Activated naive CD4-positive, alpha-beta T cell treated with anti-CD3 and anti-CD28 coated beads for 36 hours (primary cell): ENCODE measurements around the gene PLD5. TPM values are rescaled to one million over a fixed set of nuclear protein-coding genes. Genes with fewer than 3 reads are reported as not detected.
"Not testable (repeated sequence)": the region's sequence is repeated elsewhere in the genome, so short reads cannot be mapped to it uniquely, and the experiment has no call there.

Experiments
- CTCF ChIA-PET: fragments of 350-600 bp; sonication (Branson Sonifier 250); formaldehyde crosslinking; loops from one replicate; lab custom pipeline; 2021; ENCODE audit warnings: antibody characterized with exemption; lab: Charles Lee
- DNase-seq: peaks from one replicate; pipeline ENCODE4 v3.0.0-alpha.2; 2020
- H3K27ac Mint-ChIP-seq: one replicate; pipeline ENCODE4 v1.8.0; 2021; ENCODE audit warnings: mild to moderate bottlenecking, mixed read lengths
- H3K27me3 Mint-ChIP-seq: one replicate; pipeline ENCODE4 v1.8.0; 2021; ENCODE audit warnings: low read depth, mixed read lengths
- H3K36me3 Mint-ChIP-seq: one replicate; pipeline ENCODE4 v1.8.0; 2021; ENCODE audit warnings: low read depth, mixed read lengths
- H3K4me1 Mint-ChIP-seq: one replicate; pipeline ENCODE4 v1.8.0; 2021; ENCODE audit warnings: low read depth, mixed read lengths
- H3K4me3 Mint-ChIP-seq: one replicate; pipeline ENCODE4 v1.8.0; 2021; ENCODE audit warnings: mild to moderate bottlenecking, moderate library complexity, mixed read lengths
- H3K9me3 Mint-ChIP-seq: one replicate; pipeline ENCODE4 v1.8.0; 2021; ENCODE audit warnings: mixed read lengths
- intact Hi-C: fragments of 100-400 bp; cut with micrococcal nuclease; formaldehyde crosslinking; loops from one replicate; pipeline ENCODE4 v1.15.1; 2023
- total RNA-seq, 2 experiments: library from RNA; stranded (reverse); gene quantifications; one replicate each; pipeline ENCODE4 v1.2.3, GENCODE V29; 2021

PLD5 gene
- total RNA-seq, 2 experiments from 2014 or later, result not detected

DNA sequence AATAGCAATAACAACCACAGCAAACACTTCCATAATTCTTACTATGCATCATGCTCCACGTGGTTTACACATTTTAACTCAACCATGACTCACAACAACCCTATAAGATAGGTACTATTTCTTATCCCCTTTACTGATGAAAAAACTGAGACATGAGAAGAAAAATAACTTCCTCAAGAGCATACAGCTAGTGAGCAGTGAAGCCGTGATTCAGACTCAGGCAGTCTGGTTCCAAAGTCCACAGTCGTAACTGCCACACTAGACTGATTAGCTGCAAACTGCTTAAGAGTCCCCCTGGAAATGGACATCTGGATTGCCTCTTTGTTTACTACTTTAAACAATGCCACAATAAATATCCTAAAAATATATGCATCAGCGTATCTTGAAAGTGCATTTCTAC is 55.7 kb downstream of the PLD5 start:
- H3K4me1 Mint-ChIP-seq, result no peaks in the 10 kb centered on the region
- CTCF ChIA-PET, result interaction anchor here (0.8 to 0.9 kb wide), 2 partner anchors 13 to 16 kb away, joined by 3 to 5 read pairs; no protein-coding TSS in a partner anchor
- H3K36me3 Mint-ChIP-seq, result no peaks in the 10 kb centered on the region
- peaks cover 7% of the 10 kb centered on the region for H3K27me3 Mint-ChIP-seq
- H3K4me3 Mint-ChIP-seq, result no peak overlapping the region
- no peak overlapping the region for H3K27ac Mint-ChIP-seq
- intact Hi-C loops, result loop anchor here (10.0 kb wide), 1 partner anchor 1806 kb away; no protein-coding TSS in a partner anchor
- no peaks in the 10 kb centered on the region for H3K9me3 Mint-ChIP-seq
- DNase-seq, result no peak

DNA sequence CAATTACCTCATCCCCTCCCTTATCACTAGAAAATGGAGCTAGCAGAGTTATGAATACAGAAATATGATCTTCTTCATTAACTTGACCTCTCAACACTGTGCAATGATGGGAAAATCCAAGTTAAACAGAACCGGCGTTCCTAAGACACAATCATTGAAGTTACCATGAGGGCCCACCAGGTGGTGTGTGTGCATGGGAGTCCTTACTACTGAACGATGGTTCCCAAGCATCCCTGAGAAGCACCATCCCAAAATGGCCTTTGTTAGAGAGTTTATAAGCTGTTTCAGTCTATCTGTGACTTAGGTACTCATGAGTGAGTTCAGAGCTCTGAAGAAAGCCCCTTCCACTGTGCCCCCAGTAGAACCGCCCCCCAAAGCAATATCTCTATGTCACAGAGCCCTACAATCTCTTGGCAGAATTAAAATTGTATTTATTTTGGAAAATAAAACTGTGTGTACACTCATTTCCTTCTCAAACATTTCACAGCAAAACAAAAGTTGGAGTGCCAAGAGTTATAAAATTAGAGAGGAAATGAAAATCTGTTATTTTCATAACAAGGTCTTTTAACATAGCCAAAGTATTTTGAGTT is 56.8 kb downstream of the PLD5 start:
- no peaks in the 10 kb centered on the region for H3K36me3 Mint-ChIP-seq
- H3K4me3 Mint-ChIP-seq, result no peak overlapping the region
- peak; percentile 42 for DNase-seq
- no peaks in the 10 kb centered on the region for H3K4me1 Mint-ChIP-seq
- intact Hi-C loops, result loop anchor here (1.0 to 10.0 kb wide), 2 partner anchors 858 to 1807 kb away; no protein-coding TSS in a partner anchor
- H3K27ac Mint-ChIP-seq, result no peak overlapping the region
- peaks cover 7% of the 10 kb centered on the region for H3K27me3 Mint-ChIP-seq
- CTCF ChIA-PET, result no interaction called here
- H3K9me3 Mint-ChIP-seq, result no peaks in the 10 kb centered on the region

DNA sequence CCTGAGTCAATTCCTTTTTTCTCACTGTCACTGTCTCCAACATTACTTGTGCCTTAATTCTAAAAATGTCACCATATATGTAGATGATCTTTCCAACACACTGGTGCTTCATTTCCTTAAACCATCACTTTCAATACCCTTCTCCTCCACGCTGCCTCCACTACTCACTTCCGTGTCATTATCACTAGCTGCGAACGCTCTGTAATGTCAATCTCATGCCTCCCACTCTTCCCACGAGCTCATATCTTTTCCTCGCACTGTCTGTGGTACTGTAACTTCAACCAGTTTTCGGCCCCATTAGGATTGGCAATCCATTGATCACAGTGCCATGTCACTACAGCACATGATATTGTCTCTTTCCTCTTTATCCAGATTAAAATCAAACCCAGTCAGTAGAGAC is 61.6 kb downstream of the PLD5 start:
- H3K36me3 Mint-ChIP-seq, result no peaks in the 10 kb centered on the region
- no peak overlapping the region for H3K27ac Mint-ChIP-seq
- H3K27me3 Mint-ChIP-seq, result peaks cover 9% of the 10 kb centered on the region
- no peaks in the 10 kb centered on the region for H3K4me1 Mint-ChIP-seq
- intact Hi-C loops, result loop anchor here (10.0 kb wide), 1 partner anchor 1812 kb away; no protein-coding TSS in a partner anchor
- H3K9me3 Mint-ChIP-seq, result no peaks in the 10 kb centered on the region
- no peak overlapping the region for H3K4me3 Mint-ChIP-seq
- DNase-seq, result no peak
- CTCF ChIA-PET, result no interaction called here

DNA sequence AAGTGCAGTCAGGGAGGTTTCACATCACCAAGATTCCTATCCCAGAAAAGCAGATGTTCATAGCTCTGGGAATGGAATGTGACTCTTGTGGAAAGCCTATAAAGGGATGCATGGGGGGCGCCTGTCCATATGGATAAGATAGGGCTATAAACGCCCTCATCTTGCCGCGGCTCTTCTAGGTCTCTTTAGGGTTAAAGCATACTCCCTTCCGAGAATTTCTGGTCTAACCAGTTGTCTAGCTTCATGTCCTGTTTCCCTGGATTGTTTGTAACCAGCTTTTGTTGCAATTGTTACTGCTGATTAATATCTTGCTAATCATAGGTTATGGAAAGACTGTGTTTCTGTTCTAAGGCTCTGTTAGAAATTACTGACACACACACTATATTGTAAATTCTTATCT is 64.8 kb downstream of the PLD5 start:
- H3K36me3 Mint-ChIP-seq, H3K27ac Mint-ChIP-seq, H3K4me3 Mint-ChIP-seq, DNase-seq, H3K4me1 Mint-ChIP-seq, H3K9me3 Mint-ChIP-seq, CTCF ChIA-PET: not testable (repeated sequence)
- H3K27me3 Mint-ChIP-seq, result peaks cover 15% of the 10 kb centered on the region
- intact Hi-C loops, result loop anchor here (5.0 to 10.0 kb wide), 3 partner anchors 565 to 1815 kb away; partner anchors contain the start of gene KMO

DNA sequence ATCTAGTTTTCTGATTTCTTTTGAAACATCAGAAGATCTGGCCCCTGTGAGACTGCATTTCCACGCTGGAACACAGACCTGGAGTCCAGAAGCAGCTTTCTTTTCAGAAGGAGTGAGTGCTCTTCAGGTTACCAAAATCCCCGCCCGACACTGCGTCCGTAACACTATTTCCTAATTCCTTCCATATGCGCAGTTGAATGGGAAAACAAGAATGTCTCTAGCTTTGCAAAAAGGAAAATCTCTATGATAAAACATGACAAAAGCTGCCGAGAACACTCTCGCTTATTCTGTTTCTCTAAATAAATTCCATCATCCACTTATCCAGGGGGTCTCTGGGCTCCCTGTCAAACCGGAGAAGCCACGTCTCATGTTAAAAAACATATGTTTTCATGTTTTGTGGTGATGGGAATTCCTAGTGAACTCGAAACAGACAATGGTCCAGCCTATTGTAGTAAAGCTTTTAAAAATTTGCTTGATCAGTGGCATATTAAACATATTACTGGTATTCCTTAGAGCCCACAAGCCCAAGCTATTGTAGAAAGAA is 67.7 kb downstream of the PLD5 start:
- Mint-ChIP-seq H3K36me3 (no peaks in the 10 kb centered on the region), H3K4me1 (no peaks in the 10 kb centered on the region), H3K4me3 (no peak overlapping the region), H3K27ac (no peak overlapping the region), H3K9me3 (no peaks in the 10 kb centered on the region), H3K27me3 (peaks cover 26% of the 10 kb centered on the region)
- DNase-seq, result no peak
- CTCF ChIA-PET, result no interaction called here
- intact Hi-C loops, result loop anchor here (5.0 to 10.0 kb wide), 2 partner anchors 568 to 924 kb away; partner anchors contain the start of gene KMO

DNA sequence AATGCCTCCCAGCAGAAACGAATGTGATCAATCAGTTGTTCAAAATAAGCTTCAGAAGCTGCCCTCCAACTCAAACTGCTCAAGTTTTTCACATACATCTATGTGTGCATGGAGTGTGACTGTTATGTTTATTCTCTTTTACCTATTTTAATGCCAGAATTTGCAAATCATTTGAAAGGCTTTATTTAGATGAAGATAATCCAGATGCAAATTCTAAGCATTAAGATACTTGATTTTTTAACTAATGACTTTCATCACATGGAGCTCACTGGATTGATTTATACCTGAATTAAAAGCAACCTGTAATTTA is 69.5 kb downstream of the PLD5 start:
- Mint-ChIP-seq H3K4me3 (no peak overlapping the region), H3K27me3 (peaks cover 27% of the 10 kb centered on the region), H3K36me3 (no peaks in the 10 kb centered on the region), H3K27ac (no peak overlapping the region), H3K9me3 (no peaks in the 10 kb centered on the region), H3K4me1 (no peaks in the 10 kb centered on the region)
- intact Hi-C loops, result loop anchor here (5.0 to 10.0 kb wide), 2 partner anchors 570 to 923 kb away; partner anchors contain the start of gene KMO
- no peak for DNase-seq
- CTCF ChIA-PET, result interaction anchor here (0.6 to 1.2 kb wide), 5 partner anchors 13 to 273 kb away, joined by 3 to 5 read pairs (median 3); no protein-coding TSS in a partner anchor

DNA sequence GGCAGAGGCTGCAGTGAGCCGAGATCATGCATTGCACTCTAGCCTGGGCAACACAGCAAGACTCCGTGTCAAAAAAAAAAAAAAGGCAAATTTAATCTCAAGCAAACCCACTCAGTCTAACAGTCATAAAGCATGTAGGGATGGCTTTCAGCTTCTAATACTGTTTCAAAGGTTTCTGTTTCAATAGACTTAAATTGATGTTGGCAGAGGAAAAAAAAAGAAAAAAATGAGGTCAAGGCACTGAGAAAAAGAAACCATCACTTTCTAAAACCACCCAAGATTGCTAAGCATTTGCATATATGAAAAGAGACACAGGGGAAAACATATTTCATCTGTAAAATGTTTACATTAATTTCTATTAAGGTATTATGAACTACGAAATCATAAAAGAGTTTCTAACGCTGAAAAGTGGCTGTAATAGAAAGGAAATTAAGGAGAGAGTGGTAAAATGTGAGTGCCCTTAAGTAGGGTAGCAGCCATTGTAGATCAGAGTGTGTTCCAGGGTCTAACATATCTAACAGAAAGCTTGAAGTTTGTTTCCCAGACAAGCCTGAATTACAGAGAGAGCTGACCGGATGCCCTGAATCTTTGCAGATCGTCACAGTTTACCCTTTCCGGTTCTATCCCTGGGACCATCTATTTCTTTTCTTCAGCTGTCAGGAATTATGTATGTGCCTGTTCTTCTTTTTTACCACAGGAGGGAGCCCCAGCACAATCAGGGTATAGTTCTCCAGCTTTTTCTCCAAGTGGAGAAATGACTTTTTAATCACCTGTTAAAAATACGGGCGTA is 70.0 kb downstream of the PLD5 start:
- H3K9me3 Mint-ChIP-seq, result no peaks in the 10 kb centered on the region
- peak; percentile 7 for DNase-seq
- no peaks in the 10 kb centered on the region for H3K36me3 Mint-ChIP-seq
- no peak overlapping the region for H3K27ac Mint-ChIP-seq
- intact Hi-C loops, result loop anchor here (5.0 to 10.0 kb wide), 3 partner anchors 570 to 922 kb away; partner anchors contain the start of gene KMO
- CTCF ChIA-PET, result interaction anchor here (0.6 to 1.8 kb wide), 5 partner anchors 12 to 273 kb away, joined by 3 to 5 read pairs (median 3); no protein-coding TSS in a partner anchor
- H3K27me3 Mint-ChIP-seq, result peaks cover 31% of the 10 kb centered on the region
- no peak overlapping the region for H3K4me3 Mint-ChIP-seq
- no peaks in the 10 kb centered on the region for H3K4me1 Mint-ChIP-seq

DNA sequence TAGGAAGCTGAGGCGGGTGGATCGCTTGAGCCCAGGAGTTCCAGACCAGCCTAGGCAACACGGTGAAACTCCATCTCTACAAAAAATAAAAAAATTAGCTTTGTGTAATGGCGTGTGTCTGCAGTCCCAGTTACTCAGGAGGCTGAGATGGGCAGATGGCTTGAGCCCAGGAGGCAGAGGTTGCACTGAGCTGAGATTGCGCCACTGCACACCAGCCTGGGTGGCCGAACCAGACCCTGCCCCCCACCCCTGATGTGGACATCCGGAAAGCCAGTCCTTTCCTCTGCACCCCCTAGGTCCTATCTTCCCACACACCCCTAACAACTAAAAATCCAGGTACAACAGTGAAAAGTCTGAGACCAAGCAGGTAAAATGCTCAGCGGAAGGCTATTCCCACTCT is 71.9 kb downstream of the PLD5 start:
- Mint-ChIP-seq H3K27ac (no peak overlapping the region), H3K36me3 (no peaks in the 10 kb centered on the region), H3K9me3 (no peaks in the 10 kb centered on the region), H3K27me3 (peaks cover 38% of the 10 kb centered on the region), H3K4me3 (no peak overlapping the region), H3K4me1 (no peaks in the 10 kb centered on the region)
- intact Hi-C loops, result loop anchor here (5.0 to 10.0 kb wide), 2 partner anchors 572 to 875 kb away; no protein-coding TSS in a partner anchor
- no peak for DNase-seq
- CTCF ChIA-PET, result interaction anchor here (1.8 kb wide), 1 partner anchor 17 kb away, joined by 5 read pairs; no protein-coding TSS in a partner anchor

DNA sequence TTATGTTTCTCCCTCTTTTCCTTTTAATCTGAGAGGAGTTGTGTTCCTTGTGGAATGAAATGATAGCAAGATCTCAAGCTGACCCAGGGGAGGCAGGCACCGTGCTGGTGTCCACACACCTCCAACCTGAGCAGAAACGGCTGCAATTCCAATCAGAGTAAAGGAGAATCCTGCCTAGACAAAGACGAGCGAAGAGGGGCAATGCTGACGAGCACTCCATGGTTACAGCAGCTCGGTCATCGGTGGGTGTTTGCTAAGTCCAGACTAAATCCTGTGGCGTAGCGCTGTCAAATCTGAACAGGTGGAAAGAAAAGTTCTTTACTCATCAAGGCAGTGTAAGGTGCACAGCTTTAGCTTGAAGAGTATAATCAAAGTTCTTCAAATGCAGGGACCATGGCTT is 74.8 kb downstream of the PLD5 start:
- no peak overlapping the region for H3K4me3 Mint-ChIP-seq
- no peak overlapping the region for H3K27ac Mint-ChIP-seq
- intact Hi-C loops, result loop anchor here (5.0 to 10.0 kb wide), 2 partner anchors 575 to 878 kb away; no protein-coding TSS in a partner anchor
- no peaks in the 10 kb centered on the region for H3K4me1 Mint-ChIP-seq
- no peaks in the 10 kb centered on the region for H3K36me3 Mint-ChIP-seq
- H3K9me3 Mint-ChIP-seq, result no peaks in the 10 kb centered on the region
- H3K27me3 Mint-ChIP-seq, result peaks cover 36% of the 10 kb centered on the region
- CTCF ChIA-PET, result interaction anchor here (0.9 kb wide), 1 partner anchor 924 kb away, joined by 3 read pairs; no protein-coding TSS in a partner anchor
- DNase-seq, result no peak

DNA sequence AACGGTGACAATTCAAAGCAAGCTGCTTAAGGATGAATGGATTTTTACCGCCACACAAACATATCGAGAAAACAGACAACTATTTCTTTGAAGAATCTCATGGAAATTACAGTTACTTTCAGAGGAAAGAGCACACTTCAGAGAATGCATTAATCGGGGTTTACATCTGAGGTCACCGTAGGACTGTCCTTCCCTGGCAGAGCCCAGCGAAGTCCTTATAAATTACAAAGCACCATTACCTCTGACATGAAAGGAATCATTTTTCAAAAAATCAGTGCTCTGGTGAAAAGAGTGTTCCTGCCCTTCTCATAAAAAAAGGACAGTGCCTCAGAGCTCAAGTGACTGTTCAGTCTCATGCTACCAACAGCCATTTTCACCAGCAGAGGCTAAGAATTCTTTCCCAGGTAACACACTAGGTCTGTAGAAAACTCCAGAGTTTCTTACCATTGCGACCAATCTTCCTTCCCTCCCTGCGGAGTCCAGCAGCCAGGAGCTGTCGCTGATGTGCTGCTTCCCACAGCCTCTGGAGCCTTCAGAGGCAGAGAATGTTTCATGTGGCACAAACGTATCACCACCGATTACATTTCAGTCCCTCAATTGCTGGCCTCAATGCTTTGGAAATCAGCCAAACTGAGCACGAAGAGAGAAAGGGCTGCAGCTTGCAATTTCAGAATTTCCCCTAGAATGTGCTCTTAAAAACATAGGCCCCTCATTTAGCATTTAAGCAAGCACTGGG is 75.4 kb downstream of the PLD5 start:
- Mint-ChIP-seq H3K27me3 (peaks cover 34% of the 10 kb centered on the region), H3K36me3 (no peaks in the 10 kb centered on the region), H3K9me3 (no peaks in the 10 kb centered on the region), H3K4me1 (no peaks in the 10 kb centered on the region), H3K27ac (no peak overlapping the region), H3K4me3 (no peak overlapping the region)
- CTCF ChIA-PET, result no interaction called here
- intact Hi-C loops, result no loop called here
- DNase-seq, result no peak

DNA sequence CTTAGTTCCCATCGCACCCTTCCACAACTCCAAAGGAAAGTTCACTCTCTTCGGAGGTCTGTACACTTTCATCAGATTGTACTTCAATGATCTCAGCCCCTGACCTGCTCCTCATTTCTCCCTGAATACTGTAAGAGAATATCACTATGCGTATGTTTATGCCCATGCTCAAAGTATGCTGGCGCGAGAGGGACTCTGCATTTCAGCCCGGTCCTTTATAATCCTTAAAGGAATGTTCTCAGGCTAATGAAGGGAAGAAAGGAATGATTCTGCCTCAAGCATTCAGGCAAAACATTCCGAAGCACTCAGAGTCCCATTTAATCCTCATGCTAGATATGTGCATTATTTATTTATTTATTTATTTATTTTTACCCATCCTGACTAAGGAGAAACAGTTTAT is 76.8 kb downstream of the PLD5 start:
- Mint-ChIP-seq H3K4me1 (no peaks in the 10 kb centered on the region), H3K36me3 (no peaks in the 10 kb centered on the region), H3K4me3 (no peak overlapping the region), H3K27me3 (peaks cover 26% of the 10 kb centered on the region), H3K9me3 (no peaks in the 10 kb centered on the region), H3K27ac (no peak overlapping the region)
- CTCF ChIA-PET, result no interaction called here
- no peak for DNase-seq
- intact Hi-C loops, result no loop called here

DNA sequence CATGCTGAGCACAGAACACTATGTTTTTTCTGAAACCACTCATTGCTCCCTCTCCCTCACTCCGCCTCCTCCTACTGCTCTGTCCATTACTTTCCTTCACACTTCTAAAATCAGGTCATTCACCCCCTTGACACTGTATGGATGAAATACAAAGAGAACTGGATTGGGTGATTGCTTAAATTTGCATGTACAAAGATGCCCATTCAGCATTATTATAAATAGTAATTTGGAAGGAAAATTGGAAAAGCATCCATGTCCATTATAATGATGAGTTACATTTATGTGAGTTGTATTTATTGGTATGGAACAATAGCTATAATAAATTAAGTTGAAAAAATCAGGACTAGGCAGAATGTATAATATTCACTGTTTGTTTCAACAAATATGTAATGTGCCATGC is 83.7 kb downstream of the PLD5 start:
- no peak overlapping the region for H3K4me3 Mint-ChIP-seq
- no peaks in the 10 kb centered on the region for H3K36me3 Mint-ChIP-seq
- H3K4me1 Mint-ChIP-seq, result no peaks in the 10 kb centered on the region
- CTCF ChIA-PET, result no interaction called here
- DNase-seq, result no peak
- intact Hi-C loops, result no loop called here
- H3K9me3 Mint-ChIP-seq, result no peaks in the 10 kb centered on the region
- peaks cover 6% of the 10 kb centered on the region for H3K27me3 Mint-ChIP-seq
- H3K27ac Mint-ChIP-seq, result no peak overlapping the region
